GF-D8 (cell line): ENCODE measurements around the gene LMO3.

Experiments
- DNase-seq: peaks from one replicate; lab custom pipeline; 2025; lab: John Stamatoyannopoulos, UW

Gene LMO3

DNA sequence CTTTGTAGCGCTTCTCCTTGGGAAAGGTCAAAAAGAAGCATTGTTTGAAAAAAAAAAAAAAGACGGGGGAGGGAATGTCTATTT lies at the start of gene LMO3:
Gene LMO3, minus strand, starts transcription at position 46 of the 84 bp plus-strand sequence. CDS start 5,302 bp downstream, outside the sequence.
- DNase-seq, result no peak

DNA sequence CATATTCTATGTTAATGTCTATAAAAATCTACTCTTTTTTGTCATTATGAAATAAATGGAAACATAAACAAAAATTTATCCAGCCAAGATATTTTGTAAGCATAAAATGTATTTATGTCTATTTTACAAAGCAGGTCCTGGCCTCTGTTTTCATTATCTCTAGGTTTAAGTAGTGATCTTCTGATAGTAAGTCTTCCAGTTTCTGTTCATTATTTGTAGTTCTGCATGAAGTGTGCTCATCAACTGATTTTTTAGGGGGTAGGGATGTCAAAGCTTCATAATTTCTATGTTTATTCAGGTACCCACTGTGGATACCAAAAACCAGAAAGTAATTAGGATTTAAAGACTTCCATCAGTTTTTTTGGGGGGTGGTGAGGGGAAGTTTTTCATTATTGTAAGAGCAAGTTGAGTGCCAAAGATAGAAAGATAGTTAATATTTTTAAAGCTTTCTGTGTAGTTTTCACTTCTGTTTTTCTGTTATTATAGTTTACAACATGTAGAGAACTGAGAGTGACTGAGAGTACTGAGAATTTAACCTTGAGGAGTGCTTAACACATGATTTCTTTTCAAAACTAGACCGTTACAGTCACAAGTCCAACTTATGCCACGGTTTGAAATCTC lies 30.6 kb upstream of the LMO3 start:
- DNase-seq, result no peak

DNA sequence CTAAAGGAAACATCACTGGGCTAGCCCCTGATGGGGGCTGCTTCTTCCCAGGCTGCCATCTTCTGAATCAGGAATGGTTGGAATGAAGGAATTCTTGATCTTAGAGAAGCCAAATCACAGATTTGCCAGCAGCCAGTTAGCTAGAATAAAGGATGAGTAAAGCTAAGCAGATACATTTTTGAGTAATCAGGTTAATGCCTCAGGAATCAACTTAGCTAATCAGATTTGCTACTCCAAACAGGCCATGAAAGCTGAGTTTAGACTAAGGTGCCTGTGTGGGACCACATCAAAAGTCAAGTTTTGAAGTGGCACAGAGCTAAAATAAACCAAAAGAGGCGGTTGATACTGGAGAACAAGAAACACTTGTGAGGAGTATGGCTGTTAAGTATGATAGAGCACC lies 28.8 kb upstream of the LMO3 start:
- DNase-seq, result no peak

DNA sequence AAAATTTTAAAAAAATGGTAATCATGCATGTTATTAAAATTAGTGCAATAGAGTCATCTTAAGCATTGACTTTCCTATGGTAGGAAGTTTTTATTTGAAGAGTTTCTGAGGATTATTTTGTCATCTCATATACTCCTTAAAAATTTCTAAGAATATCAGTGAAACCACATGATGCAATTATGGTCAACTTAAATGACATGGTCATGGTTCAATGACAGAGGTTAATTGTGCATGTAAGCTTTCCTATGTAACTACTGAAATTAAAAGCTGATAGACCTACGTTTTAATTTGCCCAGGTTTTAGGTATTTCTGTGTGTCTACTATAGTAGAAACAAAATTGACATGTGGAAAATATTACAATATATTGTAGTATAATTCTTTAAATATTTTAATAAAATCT lies 21.0 kb upstream of the LMO3 start:
- no peak for DNase-seq

DNA sequence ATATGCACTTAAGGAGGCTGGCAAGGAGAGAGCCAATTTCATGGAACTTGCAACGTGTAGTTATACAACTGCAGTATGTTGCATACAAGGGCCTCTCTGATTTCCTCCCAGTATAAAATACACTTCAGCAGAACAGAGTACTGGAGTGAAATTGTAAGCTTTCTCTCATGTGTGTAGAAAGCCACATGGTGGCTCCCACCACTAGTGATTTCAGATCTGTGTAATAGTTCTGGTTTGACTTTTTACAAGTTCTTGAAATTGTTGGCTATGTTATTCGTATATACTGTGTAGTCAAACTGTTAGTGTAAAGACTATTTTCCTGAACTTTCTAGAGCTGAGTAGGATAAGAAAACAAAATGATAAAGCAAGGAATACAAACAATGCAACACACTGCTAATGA lies 16.4 kb upstream of the LMO3 start:
- DNase-seq, result no peak

DNA sequence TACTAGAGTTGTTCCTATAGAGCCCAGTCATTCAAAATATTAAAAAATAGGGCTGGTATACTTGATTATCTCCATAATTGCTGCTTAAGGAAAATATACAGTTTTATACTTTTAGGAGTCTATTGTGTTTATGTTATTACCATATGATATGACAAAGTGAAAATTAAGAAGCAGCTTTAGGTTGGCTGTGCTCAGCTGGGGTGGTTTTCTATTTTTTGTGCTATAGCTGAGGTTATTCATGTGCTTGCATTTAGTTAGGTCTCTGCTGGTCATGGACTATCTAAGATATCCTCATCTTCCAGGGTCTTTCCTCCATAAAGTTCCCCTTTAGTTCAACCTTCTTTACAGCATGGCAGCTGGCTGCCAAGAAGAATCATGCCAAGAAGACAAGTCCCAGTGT lies 13.6 kb upstream of the LMO3 start:
- no peak for DNase-seq

DNA sequence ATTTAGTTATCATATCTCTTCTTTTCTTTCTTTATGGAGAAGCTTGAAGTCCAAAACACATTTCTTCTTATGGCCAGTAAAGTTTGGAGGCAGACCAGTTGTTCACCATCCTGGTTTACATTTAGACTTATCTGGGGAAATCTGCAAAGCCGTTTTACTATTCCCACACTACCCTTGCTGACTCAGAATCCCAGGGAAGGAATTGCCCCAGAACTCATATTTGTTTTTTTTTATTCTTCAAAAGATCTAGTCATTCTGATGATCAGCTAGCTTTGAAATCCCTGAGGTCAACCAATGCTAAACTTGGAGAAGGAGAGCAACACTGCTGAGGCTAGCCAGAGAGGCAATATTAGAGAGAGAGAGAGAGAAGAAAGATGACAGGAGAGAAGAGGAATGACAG lies 12.3 kb upstream of the LMO3 start:
- DNase-seq, result no peak

DNA sequence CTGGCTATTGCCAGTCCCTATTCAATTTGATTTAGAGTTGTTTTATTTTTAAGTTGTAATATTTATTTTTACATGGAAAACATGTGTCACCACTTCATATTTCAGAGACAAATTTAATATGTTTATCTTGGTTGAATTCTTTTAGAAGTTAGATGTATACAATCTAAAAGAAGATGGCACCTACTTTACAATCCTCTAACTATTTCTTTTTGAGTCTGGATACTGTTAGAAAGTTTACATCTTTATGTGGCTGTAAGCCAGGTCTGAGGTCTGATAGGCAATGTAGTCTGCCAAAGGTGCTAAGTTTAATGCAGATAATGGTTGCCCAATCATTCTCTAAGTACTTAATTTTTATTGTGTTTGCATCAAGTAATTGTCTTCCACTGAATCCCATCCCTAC lies 7.2 kb upstream of the LMO3 start:
- DNase-seq, result no peak

DNA sequence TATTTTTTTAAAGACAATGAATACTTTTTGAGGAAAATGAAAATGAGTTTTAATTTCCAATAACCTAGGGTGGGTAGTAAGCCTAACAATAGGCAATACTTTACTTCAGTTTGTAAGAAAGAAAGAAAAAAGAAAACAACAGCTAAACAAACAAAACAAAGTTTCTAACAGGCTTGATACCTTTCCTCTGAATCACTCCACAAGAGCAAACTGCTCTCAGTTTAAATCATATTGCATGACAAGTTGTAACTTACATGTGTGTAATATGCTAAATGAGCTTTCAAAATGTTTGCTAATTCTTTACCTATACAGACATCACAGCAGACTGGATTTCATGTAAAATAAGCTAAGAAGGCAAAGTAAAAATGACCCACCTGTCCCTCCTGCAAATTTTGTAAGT lies 6.7 kb upstream of the LMO3 start:
- no peak for DNase-seq

DNA sequence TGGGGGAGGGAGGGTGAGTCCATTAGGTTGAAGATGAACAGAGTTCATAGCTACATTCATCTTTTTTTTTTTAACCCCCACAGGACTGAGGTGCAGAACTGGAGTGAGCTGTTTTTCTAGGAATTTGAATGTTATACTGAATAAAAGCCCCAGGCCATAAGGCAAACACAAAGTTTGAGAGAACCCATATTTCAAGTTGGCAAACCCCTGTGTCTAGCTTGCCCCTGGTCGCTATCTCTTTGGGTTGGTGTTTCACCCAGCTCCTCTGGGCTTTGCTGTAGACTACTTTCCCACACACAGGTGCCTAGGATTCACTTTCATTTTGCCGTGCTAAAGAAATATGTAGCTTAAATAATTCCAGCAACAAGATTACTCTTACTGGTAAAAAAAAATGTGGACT lies 5.2 kb upstream of the LMO3 start:
- no peak for DNase-seq

DNA sequence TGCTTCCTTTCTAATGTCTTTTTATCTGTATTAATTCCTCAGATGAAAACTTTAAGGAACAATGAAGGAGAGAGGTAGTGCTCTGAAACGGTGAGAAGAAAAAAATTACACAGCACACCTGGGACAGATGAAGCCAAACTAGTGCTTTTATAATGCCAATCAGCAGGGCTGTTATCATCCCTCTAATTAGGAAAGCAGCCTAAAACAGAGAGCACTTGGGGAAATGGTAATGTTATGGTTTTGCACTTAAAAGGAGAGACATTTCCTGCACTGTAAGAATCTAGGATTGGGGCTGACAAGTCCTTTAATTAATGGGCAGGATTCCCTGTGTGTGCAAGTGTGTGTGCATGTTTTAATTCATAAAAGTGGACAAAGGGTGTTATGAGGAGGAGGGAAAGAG lies 4.8 kb upstream of the LMO3 start:
- DNase-seq, result no peak

DNA sequence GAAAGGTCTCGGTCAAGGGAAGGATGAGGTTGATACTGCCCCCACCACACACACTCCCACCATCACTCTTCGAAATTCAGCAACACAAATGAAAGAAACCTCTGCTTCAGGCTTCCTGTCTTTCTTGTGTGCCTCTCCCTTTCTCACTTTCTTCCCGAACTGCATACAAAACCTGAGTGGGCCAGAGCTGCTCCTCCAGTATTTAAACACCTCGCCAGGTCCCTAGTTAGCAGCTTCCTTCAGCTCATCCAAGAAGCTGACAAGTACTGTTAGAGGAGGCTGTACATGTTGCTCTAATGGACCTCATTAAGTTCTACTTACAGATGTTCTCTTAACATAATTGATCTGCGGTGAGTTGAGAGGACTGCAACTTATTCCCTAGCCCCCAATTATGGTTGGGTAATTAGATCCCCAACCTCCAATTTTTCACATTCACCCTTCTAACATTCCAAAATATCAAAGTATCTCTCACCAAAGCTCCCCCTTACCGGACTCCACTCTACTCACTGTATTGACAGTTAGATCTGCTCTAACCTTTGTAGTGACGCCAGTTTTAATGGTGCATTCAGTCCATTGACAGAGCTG lies 4.1 kb upstream of the LMO3 start:
- DNase-seq, result no peak

DNA sequence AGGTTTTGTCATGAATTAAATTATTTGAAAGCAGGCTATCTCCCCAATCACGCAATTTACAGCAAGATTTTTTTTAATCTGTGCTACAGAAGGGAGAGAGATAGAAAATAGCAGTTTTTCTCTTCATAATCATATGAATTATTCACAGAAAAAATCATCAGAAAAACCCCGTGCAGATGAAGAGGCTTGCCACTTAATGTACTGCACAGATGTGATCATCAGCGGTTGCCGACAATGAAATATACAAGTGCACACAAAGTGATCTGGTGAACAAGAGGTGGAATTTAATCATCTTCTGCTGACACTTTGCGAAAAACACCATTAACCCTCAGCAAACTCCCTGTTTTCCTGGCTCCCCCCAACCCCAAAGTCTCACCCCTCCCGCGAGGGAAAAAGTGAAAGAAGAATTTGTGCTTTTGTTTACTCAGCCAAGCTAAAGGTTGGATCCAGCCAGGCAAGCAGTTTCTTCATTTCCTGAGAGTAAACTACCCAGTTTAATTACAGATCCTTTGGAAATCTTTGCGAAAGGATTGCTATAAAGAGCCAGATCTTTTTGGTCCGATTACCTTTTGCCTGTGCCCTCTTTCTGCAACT lies 3.1 kb upstream of the LMO3 start:
- DNase-seq, result no peak

DNA sequence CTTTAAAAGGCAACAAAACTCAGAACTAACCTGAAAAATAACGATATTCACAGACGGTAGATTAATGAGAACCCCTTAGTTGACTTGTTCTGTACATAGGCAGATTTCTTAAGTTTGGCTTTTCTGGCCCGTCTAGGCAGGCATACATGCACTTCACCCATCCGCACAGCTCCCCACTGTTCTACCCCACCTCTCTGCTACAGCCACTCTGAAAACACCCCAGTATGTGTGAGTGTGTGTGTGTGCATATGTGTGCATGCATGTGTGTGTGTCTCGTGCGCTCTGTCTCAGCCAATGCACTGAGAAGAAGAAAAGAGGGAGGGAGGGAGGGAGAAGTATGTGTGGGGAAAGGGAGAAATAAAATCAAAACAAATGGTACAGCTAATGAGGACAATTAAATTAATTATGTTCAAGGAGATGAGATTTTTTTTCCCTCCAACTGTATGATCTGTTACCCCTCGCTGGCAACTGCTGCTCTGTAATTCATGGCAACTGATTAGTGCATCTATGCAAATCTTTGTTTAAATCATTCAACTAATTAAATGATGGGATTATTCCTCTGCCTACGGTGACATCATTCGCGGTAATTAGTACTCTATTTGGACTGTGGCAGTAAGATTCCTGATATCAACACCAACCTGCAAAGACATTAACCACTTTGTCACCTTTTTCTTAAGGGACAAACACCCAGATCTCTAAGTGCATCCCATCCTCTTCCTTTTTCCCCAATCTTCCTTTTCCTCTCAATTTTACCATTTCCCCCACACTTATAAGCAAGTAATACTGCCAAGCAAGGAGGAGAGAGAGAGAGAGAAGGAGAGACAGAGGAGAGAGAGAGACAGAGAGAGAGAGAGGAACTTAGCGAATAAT lies 2.2 kb upstream of the LMO3 start:
- DNase-seq, result no peak

DNA sequence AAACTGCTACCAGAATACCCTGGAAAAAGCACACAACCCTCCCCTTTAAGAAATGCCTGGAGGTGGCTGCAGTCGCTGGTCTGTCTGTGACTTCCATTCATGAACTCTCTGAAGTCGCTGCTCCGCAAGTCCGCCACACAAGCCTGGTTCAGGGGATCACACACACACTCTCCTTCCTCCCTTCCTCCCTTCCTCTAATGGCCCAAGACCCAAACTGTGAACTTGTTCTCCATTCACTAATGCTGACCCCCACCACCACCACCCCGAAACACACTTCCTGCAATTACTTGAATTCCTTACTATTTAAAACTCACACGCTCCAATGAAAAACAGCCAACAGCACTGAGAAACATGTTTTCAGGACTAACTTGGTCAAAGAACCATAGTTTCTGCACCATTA lies 1.0 kb upstream of the LMO3 start:
- DNase-seq, result no peak

DNA sequence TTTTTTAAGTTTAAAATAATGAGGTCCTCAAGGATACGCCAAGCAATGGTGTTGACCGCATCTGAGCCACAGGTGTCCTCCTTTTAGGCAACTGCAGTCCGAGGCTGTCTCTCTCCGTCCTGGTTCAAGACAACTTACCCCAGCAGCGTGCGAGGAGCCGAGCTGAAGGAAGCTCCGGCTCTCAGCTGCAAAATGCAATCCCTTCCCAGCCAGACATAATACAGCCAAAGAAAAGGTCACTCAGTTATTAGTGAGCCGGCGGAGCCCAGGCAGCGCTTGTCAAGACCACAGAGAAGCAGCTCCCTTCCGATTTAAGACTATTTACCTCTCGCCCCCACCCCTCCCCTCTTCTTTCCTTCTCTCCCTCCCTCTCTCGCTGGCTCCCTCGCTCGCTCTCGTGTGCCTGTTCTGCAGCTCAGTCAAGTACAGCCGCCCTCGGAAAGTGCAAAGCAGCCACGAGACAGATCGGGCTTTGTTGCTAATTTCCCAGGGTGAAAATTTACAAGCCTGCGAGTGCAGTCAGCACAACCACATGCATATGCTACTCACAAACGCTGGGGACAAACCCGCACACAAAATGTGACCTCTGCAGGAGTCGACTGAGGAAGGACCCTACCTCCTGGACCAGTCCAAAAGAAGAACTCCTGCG lies 363 bp upstream of the LMO3 start:
- DNase-seq, result no peak

DNA sequence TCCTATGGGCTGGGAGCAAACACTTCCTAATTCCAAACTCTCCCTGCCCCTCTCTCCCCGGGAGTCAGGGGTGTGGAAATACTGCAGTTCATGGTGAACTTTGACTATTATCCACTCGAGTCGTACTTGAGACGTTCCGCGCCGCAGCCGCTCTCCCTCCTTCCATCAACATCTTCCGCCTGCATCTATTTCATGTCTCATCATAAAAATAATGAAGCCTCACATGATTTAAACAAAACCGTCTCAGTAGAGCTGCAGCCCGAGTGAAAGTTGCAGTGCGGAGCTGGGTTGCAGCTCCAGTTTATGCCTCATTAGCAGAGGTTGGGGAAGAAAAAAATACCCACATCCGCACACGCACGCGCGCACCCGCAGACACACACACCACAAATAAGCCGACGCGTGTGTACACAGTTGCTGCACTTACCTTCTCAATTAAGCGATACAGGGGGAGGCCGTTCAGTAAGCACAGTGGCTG lies 283 bp downstream of the LMO3 start:
- no peak for DNase-seq

DNA sequence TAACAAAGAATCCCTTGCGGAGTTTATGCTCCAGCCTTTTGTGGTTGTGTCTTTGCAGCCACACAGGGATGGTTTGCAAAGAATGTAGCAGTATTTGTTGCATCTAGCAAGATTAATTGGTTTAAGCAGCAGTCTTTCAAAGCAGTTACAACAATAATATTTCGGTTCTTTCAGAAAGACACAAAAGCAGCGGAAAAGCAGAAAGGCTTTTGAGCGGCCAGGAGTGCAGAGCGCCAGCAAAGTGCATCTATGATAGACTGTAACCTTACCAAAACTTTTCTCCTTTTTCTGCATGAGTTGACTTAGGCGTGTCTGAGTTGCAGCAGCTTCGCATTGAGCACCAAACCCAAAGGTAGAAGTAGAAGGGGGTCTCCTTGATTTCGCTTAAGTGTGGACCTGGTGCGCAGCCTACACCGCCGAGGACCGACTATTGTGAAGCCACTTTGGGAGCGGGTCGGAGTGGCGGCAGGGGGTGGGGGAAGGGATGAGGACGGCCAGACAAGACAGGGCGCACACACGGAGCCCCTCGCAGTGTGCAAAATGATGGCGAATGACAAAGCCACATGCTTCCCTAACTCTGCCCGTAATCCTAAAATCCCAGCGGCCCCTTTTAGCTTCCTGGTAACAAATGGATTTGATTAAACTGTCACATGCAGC lies 1.2 kb downstream of the LMO3 start:
- no peak for DNase-seq

DNA sequence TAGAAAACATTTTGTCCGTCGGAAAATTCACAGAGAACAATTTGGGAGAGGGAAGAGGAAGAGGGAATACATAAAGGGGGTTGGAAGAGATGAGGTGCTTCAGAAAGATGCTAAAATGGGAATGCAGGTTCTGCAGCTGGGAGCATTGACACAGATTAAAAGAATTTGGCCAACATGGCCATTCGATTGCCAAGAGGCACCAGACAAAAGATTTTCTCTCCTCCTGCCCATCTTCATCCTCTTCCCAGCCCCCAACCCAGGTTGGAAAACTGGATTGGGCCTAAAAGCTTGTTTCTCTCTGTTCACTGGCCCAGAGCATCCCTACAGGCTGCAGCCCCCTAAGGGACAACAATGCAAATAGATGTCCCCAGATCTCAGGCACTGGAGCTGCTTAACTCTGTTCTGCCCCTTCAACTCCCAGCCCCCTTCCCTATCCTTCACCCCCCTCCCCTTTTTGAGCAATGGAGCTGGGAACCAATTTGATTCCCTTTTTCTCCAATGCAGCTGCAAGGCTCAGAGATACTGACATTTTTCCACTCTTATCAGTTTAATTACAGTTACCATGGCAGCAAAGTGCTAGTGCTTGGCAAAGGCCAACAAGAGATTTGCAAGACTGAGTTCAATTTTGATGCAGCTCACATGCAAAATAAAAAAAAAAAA lies 1.9 kb downstream of the LMO3 start:
- no peak for DNase-seq

DNA sequence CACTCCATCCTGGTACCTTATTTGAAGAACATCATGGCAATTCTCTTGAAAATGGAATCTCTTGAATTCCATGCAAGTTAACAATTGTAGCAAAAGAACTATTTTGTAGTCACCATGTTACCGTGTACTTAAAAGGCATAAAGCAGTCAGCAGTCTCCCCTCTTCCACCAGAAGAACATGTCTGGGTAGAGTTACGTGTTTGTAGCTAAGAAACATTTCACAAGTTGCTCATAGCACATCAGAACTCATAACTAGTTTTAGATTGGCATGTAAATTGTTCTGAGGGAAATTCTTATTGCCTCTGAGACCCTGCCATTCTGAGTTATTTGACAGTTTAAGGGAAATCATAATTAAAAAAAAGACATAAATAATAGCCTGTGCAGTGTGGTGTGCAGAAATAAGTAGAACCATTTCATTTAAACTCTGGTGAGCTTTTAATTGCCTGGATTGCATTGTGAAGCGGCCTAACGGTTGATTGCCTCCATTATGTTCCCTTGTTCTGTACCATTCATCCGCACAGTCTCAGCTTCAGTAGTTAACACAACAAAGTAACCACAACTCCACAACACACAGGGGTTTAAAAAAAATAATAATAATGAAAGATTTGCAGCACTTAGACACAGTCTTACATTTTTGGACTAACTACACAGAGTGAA lies 2.6 kb downstream of the LMO3 start:
- DNase-seq, result no peak

DNA sequence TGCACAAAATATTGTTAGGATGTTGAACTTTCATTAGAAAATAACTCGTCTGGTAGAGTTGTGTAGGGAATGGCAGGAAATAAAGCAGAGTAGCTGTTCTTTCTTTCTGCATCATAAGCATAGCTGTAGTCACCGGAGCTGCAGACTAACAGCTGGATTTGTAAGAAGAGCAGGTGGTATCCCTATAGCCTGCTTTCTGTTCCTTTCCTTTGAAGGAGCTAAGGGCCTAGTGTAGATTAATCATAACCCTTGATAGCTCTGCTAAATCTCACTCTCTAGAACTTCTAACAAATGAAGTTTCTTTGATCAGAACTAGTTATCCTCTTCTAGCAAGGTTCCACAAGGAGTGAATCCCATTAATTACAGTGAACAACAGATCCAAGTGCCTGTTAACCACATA lies 3.5 kb downstream of the LMO3 start:
- DNase-seq, result no peak
